GM18873 (cell line): ENCODE measurements around the gene RASAL1.
"Not testable (repeated sequence)": the region's sequence is repeated elsewhere in the genome, so short reads cannot be mapped to it uniquely, and the experiment has no call there.

ENCODE experiments used
- ATAC-seq: cut with Tn5 transposase; IDR thresholded peaks from one replicate; pipeline ENCODE4 v1.9.1; 2021; ENCODE audit warnings: mild to moderate bottlenecking, moderate library complexity, moderate number of reproducible peaks; ENCODE audit not compliant: unreplicated experiment, low FRiP score

The RASAL1 gene

GRCh38 chr12:113142173-113142885, 6.8 kb upstream of the RASAL1 start:
- ATAC-seq = no peak

DNA sequence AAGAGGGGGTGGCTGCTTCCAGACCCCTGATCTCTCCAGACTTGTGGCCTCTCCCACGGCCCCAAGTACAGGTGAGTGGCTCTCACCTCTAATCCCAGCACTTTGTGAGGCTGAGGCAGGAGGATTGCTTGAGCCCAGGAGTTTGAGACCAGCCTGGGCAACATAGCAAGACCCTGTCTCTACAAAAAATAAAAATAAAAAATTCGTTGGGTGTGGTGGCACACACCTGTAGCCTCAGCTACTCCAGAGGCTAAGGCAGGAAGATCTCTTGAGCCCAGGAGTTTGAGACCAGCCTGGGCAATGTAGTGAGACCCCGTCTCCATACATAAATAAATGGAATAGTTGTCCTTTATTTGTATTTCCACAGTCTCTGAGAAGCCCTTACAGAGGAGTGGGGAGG, 6.2 kb upstream of the RASAL1 start:
- ATAC-seq = not testable (repeated sequence)

DNA sequence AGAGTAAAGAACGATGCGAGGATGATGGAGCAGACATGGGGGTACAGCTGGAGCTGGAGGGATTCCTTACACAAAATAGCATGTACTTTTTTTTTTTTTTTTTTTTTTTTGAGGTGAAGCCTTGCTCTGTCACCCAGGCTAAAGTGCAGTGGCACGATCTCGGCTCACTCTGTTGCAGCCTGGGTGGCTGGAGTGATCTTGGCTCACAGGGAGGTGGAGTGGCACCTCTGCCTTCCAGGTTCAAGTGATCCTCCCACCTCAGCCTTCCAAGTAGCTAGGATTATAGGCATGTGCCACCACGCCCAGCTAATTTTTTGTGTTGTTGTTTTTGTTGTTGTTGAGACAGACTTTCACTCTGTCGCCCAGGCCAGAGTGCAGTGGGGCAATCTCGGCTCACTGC, 5.1 kb upstream of the RASAL1 start:
- ATAC-seq = no peak

- ATAC-seq = no peak
These were observed 3.3 kb upstream of the RASAL1 start for GRCh38 chr12:113138826-113139225.

- ATAC-seq = no peak
These were observed 2.6 kb upstream of the RASAL1 start for GRCh38 chr12:113137861-113138783.

GRCh38 chr12:113136990-113137511, 1.5 kb upstream of the RASAL1 start:
- no peak for ATAC-seq

- no peak for ATAC-seq
These were observed 798 bp upstream of the RASAL1 start for GRCh38 chr12:113136128-113136989.

- no peak for ATAC-seq
These were observed 1.0 kb downstream of the RASAL1 start for GRCh38 chr12:113134521-113134951.

DNA sequence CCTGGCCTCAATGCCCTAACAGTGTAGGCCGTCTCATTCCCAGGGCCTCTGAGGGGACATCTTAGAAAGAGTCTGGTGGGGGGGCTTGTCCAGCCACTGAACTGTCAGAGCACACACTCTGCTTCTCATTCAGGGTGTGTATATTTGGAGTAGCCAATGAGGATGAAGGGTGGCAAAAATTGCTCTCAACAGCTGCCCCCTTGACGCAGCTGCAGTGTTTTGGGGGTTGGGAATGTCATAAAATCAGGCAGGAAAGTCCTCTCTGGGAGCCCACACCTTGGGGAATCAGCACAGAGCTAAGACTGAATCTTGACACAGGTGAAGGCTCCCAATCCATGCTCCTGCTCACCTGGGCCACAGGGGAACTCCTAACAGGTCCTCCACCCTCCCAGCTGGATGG, 1.5 kb downstream of the RASAL1 start:
- ATAC-seq = no peak

GRCh38 chr12:113133666-113134065, 1.9 kb downstream of the RASAL1 start:
- ATAC-seq = no peak

DNA sequence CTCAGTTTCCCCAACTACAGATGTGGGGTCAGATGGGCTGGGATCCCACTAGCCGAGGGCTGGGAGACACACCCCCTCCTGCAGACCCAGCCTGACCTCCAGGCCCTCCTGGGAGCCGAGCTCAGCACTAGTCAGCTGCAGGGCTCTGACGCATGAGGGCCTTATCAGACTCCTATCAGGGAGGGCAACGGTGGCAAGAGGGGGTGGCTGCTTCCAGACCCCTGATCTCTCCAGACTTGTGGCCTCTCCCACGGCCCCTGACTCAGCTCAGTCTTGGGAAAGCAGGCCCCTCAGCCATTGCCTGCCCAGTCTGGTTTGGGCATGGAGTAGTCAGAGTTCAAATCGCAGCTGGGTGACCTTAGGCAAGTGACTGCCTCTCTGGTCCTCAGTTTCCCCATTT, 2.5 kb downstream of the RASAL1 start:
- ATAC-seq = no peak

GRCh38 chr12:113131556-113131955, 4.0 kb downstream of the RASAL1 start:
- ATAC-seq = no peak

DNA sequence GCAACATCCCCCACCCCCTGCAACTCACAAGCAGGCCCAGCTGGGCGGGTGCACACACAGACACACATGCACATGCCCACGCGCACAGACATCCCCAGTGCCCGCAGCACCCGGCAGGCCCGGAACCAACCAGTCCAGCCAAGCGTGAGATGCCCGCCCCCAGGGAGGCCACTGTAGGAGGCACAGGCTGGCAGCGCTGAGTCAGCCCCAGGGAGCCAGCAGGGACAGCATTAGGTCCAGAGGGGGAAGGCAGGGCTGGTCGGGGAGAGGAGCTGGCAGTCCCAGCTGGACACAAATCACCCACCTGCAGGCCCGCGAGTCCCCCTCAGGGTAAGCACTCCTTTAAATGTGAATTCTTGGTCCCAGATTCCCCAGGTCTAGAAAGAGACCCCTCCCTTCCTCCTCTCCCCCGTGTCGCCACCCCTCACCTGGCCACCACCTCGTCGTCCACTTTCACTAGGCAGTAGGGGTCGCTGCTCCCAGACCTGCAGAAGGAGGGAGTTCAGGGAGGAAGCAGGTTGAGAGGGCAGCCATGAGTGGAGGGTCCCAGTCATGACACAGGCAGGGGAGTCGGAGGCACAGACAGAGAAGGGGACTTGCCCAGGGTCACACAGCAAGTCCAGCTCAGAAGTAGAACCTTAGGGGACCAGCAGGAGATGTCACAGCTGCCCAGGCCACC, 5.0 kb downstream of the RASAL1 start:
- no peak for ATAC-seq

DNA sequence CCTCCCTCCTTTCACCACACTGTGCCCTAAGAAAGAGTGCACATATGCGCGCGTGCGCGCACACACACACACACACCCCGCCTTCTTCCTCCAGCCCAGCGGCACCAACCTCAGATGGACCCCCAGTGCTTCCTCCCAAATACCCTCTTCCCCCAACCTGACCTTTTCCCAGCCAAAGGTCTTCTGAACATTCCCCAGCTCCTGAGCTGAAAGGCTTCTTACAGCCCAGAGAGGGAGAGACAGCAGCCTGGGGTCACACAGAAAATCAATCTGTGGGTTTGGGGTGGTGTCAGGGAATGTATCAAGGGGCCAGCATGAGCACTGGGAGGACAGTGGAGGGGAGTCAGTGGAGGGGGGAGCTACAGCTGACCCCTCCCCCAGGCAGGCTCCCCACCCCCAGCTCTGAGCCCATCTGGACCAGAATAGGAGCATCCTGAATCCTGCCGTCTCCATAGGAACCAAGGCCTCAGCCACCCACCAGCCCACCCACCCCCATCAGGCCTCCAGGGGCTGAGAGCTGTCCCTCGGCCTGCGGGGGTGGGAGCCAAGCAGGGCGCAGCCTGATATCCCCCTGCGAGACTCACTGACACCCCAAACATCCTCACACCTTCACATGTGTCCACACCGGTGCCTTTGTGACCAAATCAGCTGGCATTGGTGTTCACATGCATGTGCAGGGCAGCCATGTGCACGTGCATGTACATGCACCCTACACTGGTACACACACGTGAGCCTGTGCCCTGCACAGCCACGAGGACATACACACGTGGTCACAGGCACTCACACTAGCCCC, 5.7 kb downstream of the RASAL1 start:
- no peak for ATAC-seq

DNA sequence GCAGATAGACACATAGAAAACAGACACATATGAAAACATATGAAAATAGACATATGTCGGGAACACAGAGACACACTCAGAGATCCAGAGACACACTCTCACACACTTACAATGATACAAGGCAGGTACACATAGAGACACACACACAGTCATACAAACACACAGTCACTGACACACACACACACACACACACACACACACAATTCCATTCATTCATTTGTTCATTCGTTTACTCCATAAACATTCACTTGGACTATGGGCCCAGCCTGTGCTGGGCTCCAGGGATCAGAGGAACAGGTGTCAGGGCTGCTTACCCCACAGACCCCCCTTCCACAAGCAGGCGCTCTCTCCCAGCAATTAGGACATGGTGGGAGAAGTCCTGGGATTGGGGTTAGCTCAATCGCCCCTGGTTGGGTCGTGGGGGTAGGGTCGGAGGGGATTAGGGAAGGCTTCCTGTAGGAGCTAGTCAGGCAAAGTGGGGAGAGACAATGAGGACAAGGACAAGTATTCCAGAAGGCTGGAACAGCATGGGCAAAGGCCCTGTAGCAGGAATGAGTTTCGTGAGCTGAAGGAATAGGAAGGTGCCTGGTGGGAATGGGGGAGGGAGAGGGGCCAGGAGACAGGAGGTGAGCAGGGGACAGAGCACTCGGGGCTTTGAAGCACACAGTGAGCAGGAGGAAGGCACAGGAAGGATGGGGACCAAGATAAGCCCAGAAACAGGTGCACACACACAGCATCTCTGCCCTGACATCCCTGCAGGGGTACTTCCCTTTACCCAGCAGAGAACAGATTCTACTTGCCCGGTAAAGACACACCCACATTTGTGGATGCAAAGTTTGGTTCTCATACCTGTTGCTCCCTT, 6.5 kb downstream of the RASAL1 start:
- ATAC-seq = no peak

- ATAC-seq = no peak
These were observed 7.8 kb downstream of the RASAL1 start for GRCh38 chr12:113127791-113128199.

- no peak for ATAC-seq
These were observed 14.7 kb downstream of the RASAL1 start for GRCh38 chr12:113120670-113121370.
